IMR-90 (cell line): Measurements from ENCODE around the gene PLA2G2F. TPM values are rescaled to one million over a fixed set of nuclear protein-coding genes. Genes with fewer than 3 reads are reported as not detected.

Experiments used
- ATAC-seq: fragments of 200-7000 bp; cut with Tn5 transposase; 2 replicates; pipeline ENCODE4 v1.9.1; 2020; ENCODE audit warnings: low read depth, mild to moderate bottlenecking, moderate library complexity
- BruUV-seq: library from RNA; stranded (reverse); fragments of 400-500 nt; replicated peaks from 2 replicates; lab custom pipeline; 2021; lab: Mats Ljungman, UMichigan
- CTCF ChIA-PET: fragments of 300-600 bp; formaldehyde crosslinking; extraction: SDS; loops from one replicate; lab custom pipeline; 2021; ENCODE audit warnings: antibody characterized with exemption; lab: Yijun Ruan, JAX
- POLR2A ChIA-PET: fragments of 300-600 bp; sonication (Branson Sonifier 250); formaldehyde crosslinking; loops from one replicate; lab custom pipeline; 2022; ENCODE audit warnings: antibody characterized with exemption; ENCODE audit not compliant: unreplicated experiment; lab: Charles Lee
- DNase-seq: peaks from one replicate; pipeline ENCODE4 v3.0.0; 2013
- H2AFZ ChIP-seq: replicated peaks from 2 replicates; pipeline ENCODE3; 2013; ENCODE audit warnings: low read length, mild to moderate bottlenecking; ENCODE audit not compliant: poor library complexity
- H2AK5ac ChIP-seq: 2 replicates; pipeline ENCODE4 v1.6.1; 2013; ENCODE audit warnings: low read depth, low read length, inconsistent platforms
- H2AK9ac ChIP-seq: replicated peaks from 2 replicates; pipeline ENCODE3; 2013; ENCODE audit warnings: mild to moderate bottlenecking, low read depth, low read length, moderate library complexity; ENCODE audit not compliant: poor library complexity
- H2BK120ac ChIP-seq: 2 replicates; pipeline ENCODE4 v1.6.1; 2013; ENCODE audit warnings: low read depth, low read length, inconsistent platforms
- H2BK15ac ChIP-seq: 3 replicates; pipeline ENCODE4 v1.6.1; 2013; ENCODE audit warnings: low read depth, low read length, inconsistent platforms
- H2BK20ac ChIP-seq: 2 replicates; pipeline ENCODE4 v1.6.1; 2013; ENCODE audit warnings: low read depth, mild to moderate bottlenecking, inconsistent platforms, low read length, moderate library complexity
- H2BK5ac ChIP-seq: 2 replicates; pipeline ENCODE4 v1.6.1; 2013; ENCODE audit warnings: mild to moderate bottlenecking, low read depth, low read length, inconsistent platforms; ENCODE audit not compliant: poor library complexity, severe bottlenecking
- H3K14ac ChIP-seq: replicated peaks from 2 replicates; pipeline ENCODE4 v1.6.1; 2013; ENCODE audit warnings: low read depth, low read length, inconsistent platforms
- H3K18ac ChIP-seq: 2 replicates; pipeline ENCODE4 v1.6.1; 2013; ENCODE audit warnings: low read depth, low read length, control low read depth
- H3K23ac ChIP-seq: 2 replicates; pipeline ENCODE4 v1.6.1; 2013; ENCODE audit warnings: low read depth, low read length, inconsistent platforms
- H3K27ac ChIP-seq: 2 replicates; pipeline ENCODE4 v1.5.1; 2013; ENCODE audit warnings: mild to moderate bottlenecking, control low read depth, low read length; ENCODE audit not compliant: insufficient read depth
- H3K27me3 ChIP-seq: 2 replicates; pipeline ENCODE4 v1.6.1; 2013; ENCODE audit warnings: low read length; ENCODE audit not compliant: control insufficient read depth, insufficient read depth
- H3K36me3 ChIP-seq: 2 replicates; pipeline ENCODE4 v1.6.1; 2013; ENCODE audit warnings: low read length, mixed read lengths; ENCODE audit not compliant: control insufficient read depth, insufficient read depth
- H3K4ac ChIP-seq: 2 replicates; pipeline ENCODE4 v1.6.1; 2013; ENCODE audit warnings: low read depth, low read length, inconsistent platforms
- H3K4me1 ChIP-seq: 2 replicates; pipeline ENCODE4 v1.6.1; 2013; ENCODE audit warnings: low read length, mixed read lengths; ENCODE audit not compliant: control insufficient read depth, insufficient read depth
- H3K4me2 ChIP-seq: 2 replicates; pipeline ENCODE4 v1.6.1; 2013; ENCODE audit warnings: low read depth, mild to moderate bottlenecking, control low read depth, low read length, moderate library complexity
- H3K4me3 ChIP-seq: 2 replicates; pipeline ENCODE4 v1.5.1; 2013; ENCODE audit warnings: low read depth, mild to moderate bottlenecking, control low read depth, low read length, moderate library complexity; ENCODE audit not compliant: insufficient read depth
- H3K56ac ChIP-seq: 2 replicates; pipeline ENCODE4 v1.6.1; 2013; ENCODE audit warnings: low read length, inconsistent platforms; ENCODE audit not compliant: insufficient read depth; ENCODE audit errors: extremely low read depth
- H3K79me1 ChIP-seq, 2 experiments: 2 replicates each; pipeline ENCODE4 v1.6.1; 2013; ENCODE audit warnings: low read length in 2 of 2, inconsistent platforms in 1 of 2, low read depth in 1 of 2
- H3K9ac ChIP-seq: 2 replicates; pipeline ENCODE4 v1.6.1; 2013; ENCODE audit warnings: low read depth, low read length, control low read depth
- H3K9me1 ChIP-seq: 2 replicates; pipeline ENCODE4 v1.6.1; 2013; ENCODE audit warnings: low read length, inconsistent platforms; ENCODE audit not compliant: insufficient read depth
- H3K9me3 ChIP-seq: 2 replicates; pipeline ENCODE4 v1.6.1; 2013; ENCODE audit warnings: low read length; ENCODE audit not compliant: control insufficient read depth, insufficient read depth
- H4K20me1 ChIP-seq: 2 replicates; pipeline ENCODE4 v1.6.1; 2013; ENCODE audit warnings: low read length, inconsistent platforms; ENCODE audit not compliant: insufficient read depth
- H4K5ac ChIP-seq: 2 replicates; pipeline ENCODE4 v1.6.1; 2013; ENCODE audit warnings: mild to moderate bottlenecking, low read depth, low read length, control low read depth
- H4K8ac ChIP-seq, 2 experiments: 2 replicates each; pipeline ENCODE4 v1.6.1; 2013; ENCODE audit warnings: low read depth in 2 of 2, low read length in 2 of 2, control low read depth in 1 of 2, inconsistent platforms in 1 of 2
- H4K91ac ChIP-seq: 2 replicates; pipeline ENCODE4 v1.6.1; 2013; ENCODE audit warnings: low read depth, low read length, inconsistent platforms; ENCODE audit not compliant: insufficient read depth
- MAFK ChIP-seq: IDR thresholded peaks from 2 replicates; pipeline ENCODE4 v1.6.1; 2012; ENCODE audit warnings: low read depth, low read length, improper control_type of control experiment
- MXI1 ChIP-seq: IDR thresholded peaks from 2 replicates; pipeline ENCODE4 v1.6.1; 2012; ENCODE audit warnings: low read depth, mild to moderate bottlenecking, low read length, moderate library complexity, borderline replicate concordance
- RAD21 ChIP-seq: IDR thresholded peaks from 2 replicates; pipeline ENCODE4 v1.6.1; 2012; ENCODE audit warnings: low read length, improper control_type of control experiment
- USF2 ChIP-seq: fragments of 150-350 bp; IDR thresholded peaks from 2 replicates; pipeline ENCODE4 v1.6.1; 2017; ENCODE audit warnings: mild to moderate bottlenecking, antibody characterized with exemption, low read length, low read depth
- whole genome bisulfite sequencing, 2 experiments: methylation state at CpG; one replicate each; pipeline versions ENCODE4 v1.1.5 to v1.1.7; 2013; ENCODE audit warnings: missing lambda C conversion rate in 2 of 2; ENCODE audit not compliant: insufficient read length in 1 of 2; ENCODE audit errors: extremely low coverage in 2 of 2; 5-methylcytosine and 5-hydroxymethylcytosine counted together
- dilution Hi-C: fragments of 300-500 bp; cut with HindIII; formaldehyde crosslinking; loops from one replicate; pipeline ENCODE4 v1.14.3; 2018; ENCODE audit warnings: low sequenced_read_pairs; ENCODE audit not compliant: unreplicated experiment
- in situ Hi-C: fragments of 300-500 bp; cut with MboI; formaldehyde crosslinking; loops from 3 replicates; pipeline ENCODE4 v1.14.3; 2019; ENCODE audit warnings: low sequenced_read_pairs, inconsistent platforms, mixed read lengths
- intact Hi-C: fragments of 100-400 bp; cut with micrococcal nuclease; formaldehyde crosslinking; loops from 2 replicates; pipeline ENCODE4 v1.10.0; 2022
- polyA plus RNA-seq, 3 experiments: library from polyadenylated mRNA; depleted of rRNA; stranded (reverse); fragments of >200 nt; gene quantifications; 2 replicates each; pipeline ENCODE4 v1.2.3, GENCODE V29; 2012; ENCODE audit warnings: low replicate concordance in 1 of 3
- total RNA-seq: library from RNA; depleted of rRNA; stranded (reverse); fragments of >200 nt; gene quantifications from 2 replicates; pipeline ENCODE4 v1.2.3, GENCODE V29; 2012

PLA2G2F gene
- total and polyA plus RNA-seq, 2 of the 4 experiments (the other 2 are of a cell fraction), result not detected

GRCh38 chr1:20150969-20151368 lies 11.8 kb downstream of the PLA2G2F start:
- Histone ChIP-seq H3K4me3 (no peak overlapping the region), H2AK5ac (no peak overlapping the region), H3K9me3 (no peaks in the 10 kb centered on the region), H2BK5ac (no peak overlapping the region), H3K4ac (no peak overlapping the region), H2BK120ac (no peak overlapping the region), H3K4me2 (no peak overlapping the region), H2AFZ (no peak overlapping the region), H2AK9ac (no peak overlapping the region), H3K36me3 (no peaks in the 10 kb centered on the region), H2BK20ac (no peak overlapping the region), H3K27me3 (peaks cover 12% of the 10 kb centered on the region), H3K14ac (no peak overlapping the region), H4K8ac (no peak overlapping the region), H4K91ac (no peak overlapping the region), H3K23ac (no peak overlapping the region), H4K20me1 (no peaks in the 10 kb centered on the region; the same call in 1 of the 2 replicates), H3K56ac (no peak overlapping the region), H4K5ac (no peak overlapping the region), H2BK15ac (no peak overlapping the region), H3K79me1 (no peaks in the 10 kb centered on the region), H3K27ac (no peak overlapping the region), H3K18ac (no peak overlapping the region), H3K4me1 (peaks cover 3% of the 10 kb centered on the region; the same call in 1 of the 2 replicates), H3K9me1 (no peaks in the 10 kb centered on the region), H3K9ac (no peak overlapping the region)
- ChIA-PET CTCF (interaction anchor here (0.9 kb wide), 1 partner anchor 344 kb away, joined by 4 read pairs; no protein-coding TSS in a partner anchor), POLR2A (no interaction called here)
- TF ChIP-seq MXI1 (no peak), RAD21 (no peak), USF2 (no peak), MAFK (no peak)
- DNase-seq (no peak), ATAC-seq (no peak)
- in situ Hi-C loops, result loop anchor here (5.0 kb wide), 1 partner anchor 234 kb away; no protein-coding TSS in a partner anchor
- no TSS peak for BruUV-seq
- intact Hi-C loops, result loop anchor here (5.0 kb wide), 2 partner anchors 434 to 489 kb away; partner anchors contain the start of gene HTR6
- dilution Hi-C loops, result no loop called here
- WGBS, 2 experiments, result 95% methylated on average over 5 of the region's 6 CpGs; no CpG with 5 or more reads in 1 of the 2 experiments
